Neural progenitor cell (in vitro differentiated cells): ENCODE results near the gene TEX14.

Source experiments
- EZH2 ChIP-seq: fragments of 200-600 bp; sonication (generic); IDR thresholded peaks from 2 replicates; pipeline ENCODE4 v1.6.1; 2017; ENCODE audit warnings: antibody characterized with exemption, mild to moderate bottlenecking, moderate library complexity
- EZH2phosphoT487 ChIP-seq: fragments of 200-600 bp; sonication (generic); IDR thresholded peaks from 2 replicates; pipeline ENCODE4 v1.6.1; 2017; ENCODE audit warnings: antibody characterized with exemption
- TF ChIP-seq, protein P1 (sequence below): fragments of 200-600 bp; sonication (generic); IDR thresholded peaks from 2 replicates; pipeline ENCODE4 v1.5.1; 2017; ENCODE audit warnings: antibody characterized with exemption, mild to moderate bottlenecking

DNA sequence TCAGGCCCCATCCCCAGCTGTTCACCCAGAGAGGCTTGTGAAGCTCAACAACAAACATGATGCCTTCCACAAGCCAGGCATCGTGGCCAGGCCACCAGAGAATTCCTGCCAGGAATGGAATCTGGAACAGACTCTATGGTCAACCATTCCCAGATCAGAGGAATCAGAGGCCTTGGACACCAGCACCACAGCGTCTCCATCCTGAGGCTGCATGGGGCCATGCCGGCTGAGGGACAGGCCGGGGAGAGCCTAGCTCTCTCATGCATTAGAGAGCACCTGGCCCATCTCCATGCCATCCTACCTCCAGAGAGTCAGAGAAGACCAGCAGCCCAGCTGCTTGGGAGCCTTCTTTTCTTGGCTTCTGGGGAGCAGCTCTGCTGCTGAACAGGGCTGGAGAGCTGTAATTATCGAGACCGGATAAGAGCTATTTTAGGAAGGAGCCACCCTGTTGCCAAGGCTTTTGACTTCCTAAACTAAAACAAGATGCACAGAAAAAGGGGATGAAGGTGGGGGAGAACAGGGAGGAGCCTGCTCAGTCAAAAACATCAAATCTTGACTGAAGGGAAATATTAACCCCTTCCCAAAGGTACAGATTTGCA is 152.9 kb downstream of the TEX14 start:
- TF ChIP-seq, protein P1, sequence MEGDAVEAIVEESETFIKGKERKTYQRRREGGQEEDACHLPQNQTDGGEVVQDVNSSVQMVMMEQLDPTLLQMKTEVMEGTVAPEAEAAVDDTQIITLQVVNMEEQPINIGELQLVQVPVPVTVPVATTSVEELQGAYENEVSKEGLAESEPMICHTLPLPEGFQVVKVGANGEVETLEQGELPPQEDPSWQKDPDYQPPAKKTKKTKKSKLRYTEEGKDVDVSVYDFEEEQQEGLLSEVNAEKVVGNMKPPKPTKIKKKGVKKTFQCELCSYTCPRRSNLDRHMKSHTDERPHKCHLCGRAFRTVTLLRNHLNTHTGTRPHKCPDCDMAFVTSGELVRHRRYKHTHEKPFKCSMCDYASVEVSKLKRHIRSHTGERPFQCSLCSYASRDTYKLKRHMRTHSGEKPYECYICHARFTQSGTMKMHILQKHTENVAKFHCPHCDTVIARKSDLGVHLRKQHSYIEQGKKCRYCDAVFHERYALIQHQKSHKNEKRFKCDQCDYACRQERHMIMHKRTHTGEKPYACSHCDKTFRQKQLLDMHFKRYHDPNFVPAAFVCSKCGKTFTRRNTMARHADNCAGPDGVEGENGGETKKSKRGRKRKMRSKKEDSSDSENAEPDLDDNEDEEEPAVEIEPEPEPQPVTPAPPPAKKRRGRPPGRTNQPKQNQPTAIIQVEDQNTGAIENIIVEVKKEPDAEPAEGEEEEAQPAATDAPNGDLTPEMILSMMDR = no peak
- no peak for TF ChIP-seq EZH2
- TF ChIP-seq EZH2phosphoT487 = no peak
